Endothelial cell of hepatic sinusoid (primary cell): Measurements from ENCODE around the gene TENM4.

Source experiments
- in situ Hi-C: cut with HindIII; loops from 2 replicates; pipeline ENCODE4 v1.10.0; 2017; ENCODE audit warnings: low sequenced_read_pairs

The TENM4 gene

GRCh38 chr11:78927511-78927910 lies 513.3 kb downstream of the TENM4 start:
- in situ Hi-C loops: no loop called here

- in situ Hi-C loops: no loop called here
Measured at GRCh38 chr11:78926633-78927338, 514.0 kb downstream of the TENM4 start.

GRCh38 chr11:78925387-78925786 lies 515.4 kb downstream of the TENM4 start:
- in situ Hi-C loops: no loop called here

- in situ Hi-C loops: no loop called here
Measured at GRCh38 chr11:78922859-78923625, 517.8 kb downstream of the TENM4 start.

- in situ Hi-C loops: no loop called here
Measured at GRCh38 chr11:78921509-78921908, 519.3 kb downstream of the TENM4 start.

GRCh38 chr11:78920329-78920728 lies 520.5 kb downstream of the TENM4 start:
- in situ Hi-C loops: no loop called here

- in situ Hi-C loops: no loop called here
Measured at GRCh38 chr11:78916759-78917158, 524.1 kb downstream of the TENM4 start.

- in situ Hi-C loops: no loop called here
Measured at GRCh38 chr11:78914503-78914902, 526.3 kb downstream of the TENM4 start.

GRCh38 chr11:78912778-78913177 lies 528.1 kb downstream of the TENM4 start:
- in situ Hi-C loops: no loop called here

GRCh38 chr11:78910322-78910721 lies 530.5 kb downstream of the TENM4 start:
- in situ Hi-C loops: no loop called here

GRCh38 chr11:78909386-78909785 lies 531.4 kb downstream of the TENM4 start:
- in situ Hi-C loops: no loop called here

GRCh38 chr11:78907636-78908035 lies 533.2 kb downstream of the TENM4 start:
- in situ Hi-C loops: no loop called here

GRCh38 chr11:78906566-78906965 lies 534.3 kb downstream of the TENM4 start:
- in situ Hi-C loops: no loop called here

- in situ Hi-C loops: no loop called here
Measured at GRCh38 chr11:78905756-78906155, 535.1 kb downstream of the TENM4 start.

- in situ Hi-C loops: no loop called here
Measured at GRCh38 chr11:78902771-78903507, 537.9 kb downstream of the TENM4 start.

- in situ Hi-C loops: no loop called here
Measured at GRCh38 chr11:78901831-78902230, 539.0 kb downstream of the TENM4 start.

GRCh38 chr11:78898266-78898775 lies 542.5 kb downstream of the TENM4 start:
- in situ Hi-C loops: loop anchor here (5.0 kb wide), 1 partner anchor 36 kb away; no protein-coding TSS in a partner anchor

GRCh38 chr11:78893996-78894395 lies 546.8 kb downstream of the TENM4 start:
- in situ Hi-C loops: no loop called here

- in situ Hi-C loops: no loop called here
Measured at GRCh38 chr11:78889698-78890097, 551.1 kb downstream of the TENM4 start.

- in situ Hi-C loops: no loop called here
Measured at GRCh38 chr11:78886616-78887015, 554.2 kb downstream of the TENM4 start.

- in situ Hi-C loops: no loop called here
Measured at GRCh38 chr11:78884761-78885160, 556.1 kb downstream of the TENM4 start.
